PC-9 (cell line): ENCODE measurements around the gene PPCDC.

Experiments
- EZH2 ChIP-seq: fragments of 200-600 bp; sonication (generic); IDR thresholded peaks from 2 replicates; pipeline ENCODE4 v1.8.0; 2017; ENCODE audit warnings: antibody characterized with exemption, low read depth
- TF ChIP-seq, protein P1 (sequence below): fragments of 200-600 bp; sonication (generic); conservative IDR thresholded peaks from 2 replicates; pipeline ENCODE4 v1.6.1; 2017; ENCODE audit warnings: mixed run types, antibody characterized with exemption, mild to moderate bottlenecking, moderate library complexity

DNA sequence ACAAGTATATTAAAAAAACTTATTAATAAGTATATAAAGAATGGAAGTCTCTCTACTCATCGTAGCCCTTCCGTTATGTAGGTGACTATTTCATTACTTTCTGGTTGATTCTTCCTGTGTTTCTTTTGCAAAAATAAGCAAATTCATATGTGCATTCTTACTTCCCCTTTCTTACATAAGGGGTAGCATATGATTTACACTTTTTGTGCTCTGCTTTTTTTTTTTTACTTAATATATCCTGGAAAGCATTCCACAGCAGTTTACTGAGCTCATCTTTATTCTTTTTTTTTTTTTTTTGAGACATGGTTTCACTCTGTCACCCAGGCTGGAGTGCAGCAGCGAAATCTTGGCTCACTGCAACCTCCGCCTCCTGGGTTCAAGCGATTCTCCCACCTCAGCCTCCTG lies 15.2 kb upstream of the PPCDC start:
- TF ChIP-seq, protein P1, sequence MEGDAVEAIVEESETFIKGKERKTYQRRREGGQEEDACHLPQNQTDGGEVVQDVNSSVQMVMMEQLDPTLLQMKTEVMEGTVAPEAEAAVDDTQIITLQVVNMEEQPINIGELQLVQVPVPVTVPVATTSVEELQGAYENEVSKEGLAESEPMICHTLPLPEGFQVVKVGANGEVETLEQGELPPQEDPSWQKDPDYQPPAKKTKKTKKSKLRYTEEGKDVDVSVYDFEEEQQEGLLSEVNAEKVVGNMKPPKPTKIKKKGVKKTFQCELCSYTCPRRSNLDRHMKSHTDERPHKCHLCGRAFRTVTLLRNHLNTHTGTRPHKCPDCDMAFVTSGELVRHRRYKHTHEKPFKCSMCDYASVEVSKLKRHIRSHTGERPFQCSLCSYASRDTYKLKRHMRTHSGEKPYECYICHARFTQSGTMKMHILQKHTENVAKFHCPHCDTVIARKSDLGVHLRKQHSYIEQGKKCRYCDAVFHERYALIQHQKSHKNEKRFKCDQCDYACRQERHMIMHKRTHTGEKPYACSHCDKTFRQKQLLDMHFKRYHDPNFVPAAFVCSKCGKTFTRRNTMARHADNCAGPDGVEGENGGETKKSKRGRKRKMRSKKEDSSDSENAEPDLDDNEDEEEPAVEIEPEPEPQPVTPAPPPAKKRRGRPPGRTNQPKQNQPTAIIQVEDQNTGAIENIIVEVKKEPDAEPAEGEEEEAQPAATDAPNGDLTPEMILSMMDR = no peak
- no peak for TF ChIP-seq EZH2
